NT2/D1 (cell line): ENCODE measurements around the gene CLIC5.

ENCODE experiments used
- YY1 ChIP-seq: IDR thresholded peaks from 2 replicates; pipeline ENCODE4 v1.6.1; 2011; ENCODE audit not compliant: insufficient read length, insufficient read depth
- ZNF274 ChIP-seq: IDR thresholded peaks from 2 replicates; pipeline ENCODE4 v1.6.1; 2011; ENCODE audit warnings: mild to moderate bottlenecking, low read depth, low read length

DNA sequence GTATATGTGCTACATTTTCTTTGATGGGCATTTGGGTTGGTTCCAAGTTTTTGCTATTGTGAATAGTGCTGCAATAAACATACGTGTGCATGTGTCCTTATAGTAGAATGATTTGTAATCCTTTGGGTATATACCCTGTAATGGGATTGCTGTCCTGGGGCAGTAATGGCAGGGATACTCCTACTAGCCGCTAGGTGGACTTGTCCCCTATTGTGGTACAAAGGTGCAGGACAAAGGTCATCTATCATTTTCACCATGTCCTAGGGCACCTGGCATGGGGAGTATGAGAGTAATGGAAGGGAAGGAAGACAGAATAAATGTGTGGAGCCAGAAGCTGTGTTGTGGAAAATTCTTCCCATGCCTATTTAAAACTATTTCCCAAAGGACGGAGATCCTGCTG is 174.6 kb downstream of the CLIC5 start:
- TF ChIP-seq ZNF274 (no peak), YY1 (no peak)
